Activated naive CD8-positive, alpha-beta T cell treated with anti-CD3 and anti-CD28 coated beads, Interleukin-2, amount 50 U/mL, for 24 hours (primary cell): ENCODE data around the gene ANKRD36C.
A peak's percentile ranks its signal among the peaks of the same experiment; 100 is the strongest.
"Not testable (repeated sequence)": the region's sequence is repeated elsewhere in the genome, so short reads cannot be mapped to it uniquely, and the experiment has no call there.

Source experiments
- ATAC-seq: fragments of 150-1000 bp; cut with Tn5 transposase; one replicate; pipeline ENCODE4 v1.10.0; 2021
- DNase-seq: peaks from one replicate; pipeline ENCODE4 v3.0.0; 2021
- H3K27ac Mint-ChIP-seq: one replicate; pipeline ENCODE4 v1.8.0; 2021; ENCODE audit warnings: mild to moderate bottlenecking, mixed read lengths
- H3K27me3 Mint-ChIP-seq: one replicate; pipeline ENCODE4 v1.8.0; 2021; ENCODE audit warnings: mixed read lengths
- H3K36me3 Mint-ChIP-seq: one replicate; pipeline ENCODE4 v1.8.0; 2021; ENCODE audit warnings: low read depth, mixed read lengths
- H3K4me1 Mint-ChIP-seq: one replicate; pipeline ENCODE4 v1.8.0; 2021; ENCODE audit warnings: mixed read lengths
- H3K4me3 Mint-ChIP-seq: one replicate; pipeline ENCODE4 v1.8.0; 2021; ENCODE audit warnings: mild to moderate bottlenecking, moderate library complexity, mixed read lengths
- H3K9me3 Mint-ChIP-seq: one replicate; pipeline ENCODE4 v1.8.0; 2021; ENCODE audit warnings: mixed read lengths

ANKRD36C gene

DNA sequence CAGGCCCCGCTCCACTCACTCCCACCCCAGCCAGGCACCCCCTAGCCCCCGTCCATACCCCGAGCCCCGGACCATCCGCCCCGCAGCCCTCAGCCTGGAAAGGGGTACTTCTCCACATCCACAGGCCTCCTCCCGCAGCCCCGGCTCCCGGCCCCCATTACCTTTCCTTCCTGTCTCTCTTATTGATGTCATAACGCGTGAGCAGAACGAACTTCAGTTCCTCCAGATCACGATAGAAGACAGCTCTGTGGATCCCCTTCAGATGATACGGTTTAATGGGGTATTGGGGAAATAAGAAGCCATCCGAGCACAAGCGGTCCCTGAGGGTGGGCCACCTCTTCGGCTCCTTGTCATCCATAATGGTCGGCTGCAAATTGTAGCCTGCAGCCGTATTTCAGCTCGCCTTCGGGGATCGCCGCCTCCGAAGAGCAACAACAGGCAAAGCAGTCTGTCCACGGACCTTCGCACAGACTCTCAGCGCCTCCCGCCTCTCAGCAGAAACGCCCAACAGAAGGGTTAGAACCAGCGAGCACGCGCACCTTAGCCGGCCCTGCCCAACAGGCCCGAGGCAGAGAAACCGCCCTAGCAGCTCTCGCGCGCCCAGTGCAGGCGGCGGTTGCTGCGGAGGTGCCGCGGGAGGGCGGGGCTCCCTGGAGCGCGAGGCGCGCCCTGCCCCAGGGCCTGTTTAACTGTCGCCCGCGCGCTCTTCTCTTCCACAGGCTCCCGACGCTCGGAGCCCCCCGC lies at the start of gene ANKRD36C:
ANKRD36C (minus strand) TSS at position 474 of the 744 bp plus-strand sequence; CDS start at position 358, 116 bp downstream.
- H3K4me3 Mint-ChIP-seq: peak within 1 kb of the TSS; percentile 98
- DNase-seq (peak; percentile 23), ATAC-seq (peak; percentile 97)
- H3K36me3 Mint-ChIP-seq, H3K4me1 Mint-ChIP-seq, H3K27me3 Mint-ChIP-seq, H3K9me3 Mint-ChIP-seq: not testable (repeated sequence)
- peak within 1 kb of the TSS; percentile 96 for H3K27ac Mint-ChIP-seq

DNA sequence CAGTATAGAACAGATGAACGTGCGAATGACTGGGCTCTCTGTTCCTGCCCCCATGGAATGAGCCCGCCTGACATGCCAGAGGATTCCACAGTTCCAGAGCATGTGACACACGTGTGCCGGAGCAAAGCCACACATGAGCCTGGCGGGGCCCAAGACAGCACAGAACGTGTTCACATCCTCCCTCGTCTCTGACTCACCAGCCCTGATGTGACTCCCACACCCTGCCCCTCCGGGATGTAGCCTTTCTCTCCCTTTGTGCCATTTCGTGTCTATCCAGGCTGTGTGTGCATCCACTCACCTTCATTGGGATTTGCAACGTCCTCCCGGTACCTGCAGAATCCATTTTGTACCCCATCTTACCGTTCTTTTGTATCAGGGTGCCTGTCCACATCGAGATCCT lies 43.9 kb upstream of the ANKRD36C start:
- H3K36me3 Mint-ChIP-seq, H3K27me3 Mint-ChIP-seq, H3K9me3 Mint-ChIP-seq, DNase-seq, ATAC-seq, H3K4me1 Mint-ChIP-seq, H3K4me3 Mint-ChIP-seq, H3K27ac Mint-ChIP-seq: not testable (repeated sequence)

DNA sequence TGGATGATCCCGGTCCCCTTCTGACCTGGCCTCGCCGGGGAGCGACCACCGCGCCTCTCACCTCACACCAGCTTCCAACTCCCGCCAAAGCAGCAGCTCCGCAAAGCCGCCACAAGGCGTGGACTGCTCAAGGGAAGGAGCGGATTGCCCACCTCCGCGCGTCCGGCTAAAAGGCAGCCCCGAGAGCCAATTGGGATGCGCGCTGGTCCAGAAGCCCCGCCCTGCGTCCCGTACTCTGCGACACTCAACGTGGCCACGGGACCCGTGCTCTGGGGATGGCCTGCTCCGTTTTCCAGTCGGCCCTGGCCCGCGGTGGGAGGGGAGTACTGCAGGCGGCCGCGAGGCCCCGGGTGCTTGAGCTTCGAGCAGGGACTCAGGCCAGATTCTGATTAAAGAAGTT lies 43.2 kb upstream of the ANKRD36C start, which contains the start of gene GPAT2:
GPAT2 (minus strand) TSS at position 125 of the 400 bp plus-strand sequence. CDS start 2,557 bp downstream, outside the sequence.
- DNase-seq, H3K27ac Mint-ChIP-seq, H3K4me3 Mint-ChIP-seq, H3K9me3 Mint-ChIP-seq, H3K27me3 Mint-ChIP-seq, ATAC-seq, H3K4me1 Mint-ChIP-seq, H3K36me3 Mint-ChIP-seq: not testable (repeated sequence)

DNA sequence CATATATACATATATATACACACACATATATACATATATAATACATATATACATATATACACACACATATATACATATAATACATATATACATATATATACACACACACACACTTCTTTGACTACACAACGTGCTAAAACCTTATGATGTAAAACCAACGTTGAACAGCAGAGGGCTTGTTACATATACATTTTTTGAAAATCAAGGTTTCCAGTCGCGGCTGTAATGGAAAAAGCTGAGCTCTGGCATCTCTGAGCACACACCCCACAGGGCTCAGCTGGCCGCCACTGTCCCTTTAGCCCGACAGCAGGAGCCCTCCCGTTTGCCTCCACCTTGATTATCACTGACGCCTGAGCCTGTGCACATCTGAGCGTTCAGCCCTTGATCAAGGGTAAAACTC lies 42.4 kb upstream of the ANKRD36C start:
- ATAC-seq, H3K27ac Mint-ChIP-seq, H3K27me3 Mint-ChIP-seq, DNase-seq, H3K9me3 Mint-ChIP-seq, H3K36me3 Mint-ChIP-seq, H3K4me1 Mint-ChIP-seq, H3K4me3 Mint-ChIP-seq: not testable (repeated sequence)

DNA sequence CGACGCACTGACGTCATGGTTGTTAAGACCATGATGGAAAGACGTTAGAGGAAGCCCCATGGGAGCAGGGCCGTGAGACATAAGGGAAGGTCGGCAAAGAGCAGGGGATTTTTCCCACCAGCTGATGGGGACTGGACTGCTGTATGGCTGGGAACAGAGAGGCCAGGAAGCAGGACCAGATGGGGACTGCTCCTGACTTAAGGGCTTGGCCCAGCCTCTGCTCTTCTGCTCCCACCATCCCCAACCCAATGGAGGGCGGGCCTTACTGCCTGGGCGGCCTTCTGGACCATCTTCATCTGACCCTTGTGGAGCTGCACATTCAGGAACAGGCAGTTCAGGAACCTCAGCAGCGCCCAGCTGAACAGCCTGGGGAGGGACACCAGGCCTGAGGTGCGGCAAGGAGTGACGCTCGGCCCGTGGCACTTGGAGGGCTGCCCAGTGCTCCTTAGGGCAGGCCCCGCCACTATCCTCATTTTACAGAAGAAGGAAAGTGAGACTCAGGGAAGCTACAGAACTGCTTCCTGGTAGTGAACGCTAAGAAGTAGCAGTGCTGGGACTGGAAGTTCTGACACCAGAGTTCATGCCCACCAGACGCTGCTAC lies 36.2 kb upstream of the ANKRD36C start:
- not testable (repeated sequence) for H3K4me1 Mint-ChIP-seq, H3K27me3 Mint-ChIP-seq, H3K27ac Mint-ChIP-seq, H3K4me3 Mint-ChIP-seq, DNase-seq, ATAC-seq, H3K9me3 Mint-ChIP-seq, H3K36me3 Mint-ChIP-seq

DNA sequence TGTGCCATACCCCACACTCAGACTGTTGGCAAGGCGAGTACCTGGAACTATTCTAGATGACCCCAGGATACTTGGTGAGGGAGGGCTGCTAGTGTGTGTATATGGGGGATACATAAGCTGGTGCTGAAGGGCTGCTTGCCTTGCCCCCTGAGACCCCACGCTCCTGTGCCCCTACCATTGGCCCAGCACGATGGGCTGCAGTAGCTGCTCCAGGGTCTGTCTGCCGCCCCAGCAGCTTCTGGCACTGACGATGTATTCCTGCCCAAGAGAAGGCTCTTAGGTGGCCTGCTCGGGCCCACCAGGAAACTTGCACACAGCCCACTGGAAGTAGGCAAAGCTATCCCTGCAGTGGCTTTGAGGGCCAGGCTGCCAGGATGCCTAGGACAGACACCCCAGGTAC lies 34.1 kb upstream of the ANKRD36C start:
- ATAC-seq, H3K27ac Mint-ChIP-seq, H3K4me3 Mint-ChIP-seq, H3K4me1 Mint-ChIP-seq, H3K36me3 Mint-ChIP-seq, H3K27me3 Mint-ChIP-seq, DNase-seq, H3K9me3 Mint-ChIP-seq: not testable (repeated sequence)

DNA sequence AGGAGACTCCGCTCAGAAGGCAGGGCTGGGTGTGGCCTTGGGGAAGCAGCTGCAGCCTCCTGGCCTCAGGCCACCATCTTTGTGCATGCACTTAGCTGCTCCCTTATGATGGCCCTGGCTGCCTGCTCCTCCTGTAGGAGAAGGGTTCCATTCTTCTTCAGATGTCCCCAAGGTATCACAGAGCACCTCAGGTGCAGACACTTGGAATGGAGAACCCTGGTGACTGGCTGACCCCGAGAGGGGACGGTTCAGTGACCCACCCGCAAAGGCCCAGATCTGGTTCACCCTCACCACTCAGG lies 33.5 kb upstream of the ANKRD36C start:
- no peak overlapping the region for H3K27ac Mint-ChIP-seq
- no peaks in the 10 kb centered on the region for H3K27me3 Mint-ChIP-seq
- H3K4me3 Mint-ChIP-seq: no peak overlapping the region
- no peak for ATAC-seq
- H3K36me3 Mint-ChIP-seq: no peaks in the 10 kb centered on the region
- no peak for DNase-seq
- H3K9me3 Mint-ChIP-seq: no peaks in the 10 kb centered on the region
- no peaks in the 10 kb centered on the region for H3K4me1 Mint-ChIP-seq

DNA sequence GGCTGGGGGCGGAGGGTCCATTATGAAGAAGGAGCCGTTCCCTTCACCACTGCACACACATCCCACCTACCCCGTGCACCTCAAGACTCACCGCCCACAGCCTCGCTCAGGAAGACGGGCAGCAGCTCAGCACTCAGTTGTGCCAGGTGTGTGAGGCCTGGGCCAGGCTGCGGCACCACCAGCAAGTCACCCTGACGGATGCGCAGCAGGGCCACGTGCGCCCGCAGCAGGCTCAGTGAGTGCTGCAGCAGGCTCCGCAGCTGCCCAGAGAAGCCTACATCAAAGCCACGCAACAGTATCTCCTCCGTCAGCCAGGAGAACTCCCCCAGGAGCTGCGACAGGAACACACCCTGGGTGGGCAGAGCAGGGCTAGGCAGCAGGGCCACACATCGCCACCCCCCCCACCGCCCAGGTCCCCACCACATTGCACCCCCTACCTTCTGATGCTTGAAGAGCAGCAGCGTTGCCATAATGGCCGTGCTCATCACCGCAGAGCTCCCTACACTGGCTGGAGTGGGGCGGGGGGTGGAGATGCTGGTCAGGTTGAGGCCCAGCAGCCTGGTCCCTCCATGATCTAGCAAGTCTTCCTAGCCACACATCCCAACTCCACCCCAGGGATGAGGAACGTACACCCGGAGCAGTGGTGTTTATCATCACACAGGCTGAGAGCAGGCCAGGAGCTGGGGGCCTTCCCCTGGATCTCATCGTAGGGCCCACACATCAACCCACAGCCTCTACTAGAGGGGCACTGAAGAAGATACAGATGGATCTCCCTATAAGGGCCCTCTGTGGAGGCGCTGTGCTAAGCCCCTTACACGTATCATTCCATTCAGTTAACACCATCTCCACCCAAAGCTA lies 32.9 kb upstream of the ANKRD36C start:
- H3K27me3 Mint-ChIP-seq: no peaks in the 10 kb centered on the region
- ATAC-seq (no peak), DNase-seq (no peak)
- H3K4me1 Mint-ChIP-seq: peaks cover 2% of the 10 kb centered on the region
- no peaks in the 10 kb centered on the region for H3K9me3 Mint-ChIP-seq
- H3K36me3 Mint-ChIP-seq: no peaks in the 10 kb centered on the region
- no peak overlapping the region for H3K4me3 Mint-ChIP-seq
- H3K27ac Mint-ChIP-seq: no peak overlapping the region

DNA sequence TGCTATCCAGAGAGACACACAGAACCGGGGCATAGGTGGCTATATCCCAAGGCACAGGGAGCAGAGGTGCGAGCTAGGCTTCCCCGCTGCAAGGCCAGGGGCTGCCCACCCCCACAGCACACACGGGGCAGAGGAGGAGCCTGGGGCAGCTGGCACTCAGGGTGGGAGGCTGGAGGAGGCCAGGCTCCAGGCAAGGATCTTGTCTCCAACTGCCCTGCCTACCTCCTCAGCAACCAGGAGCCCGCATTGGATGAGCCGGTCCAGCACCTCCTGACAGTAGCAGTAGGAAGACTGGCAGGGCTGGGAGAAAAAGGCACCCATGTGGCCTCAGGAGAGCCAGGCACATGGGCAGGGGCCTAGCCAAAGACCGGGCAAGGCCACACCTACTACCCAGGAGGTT lies 32.1 kb upstream of the ANKRD36C start:
- not testable (repeated sequence) for H3K4me3 Mint-ChIP-seq, H3K27me3 Mint-ChIP-seq, H3K9me3 Mint-ChIP-seq, ATAC-seq, H3K27ac Mint-ChIP-seq, H3K36me3 Mint-ChIP-seq, H3K4me1 Mint-ChIP-seq, DNase-seq

DNA sequence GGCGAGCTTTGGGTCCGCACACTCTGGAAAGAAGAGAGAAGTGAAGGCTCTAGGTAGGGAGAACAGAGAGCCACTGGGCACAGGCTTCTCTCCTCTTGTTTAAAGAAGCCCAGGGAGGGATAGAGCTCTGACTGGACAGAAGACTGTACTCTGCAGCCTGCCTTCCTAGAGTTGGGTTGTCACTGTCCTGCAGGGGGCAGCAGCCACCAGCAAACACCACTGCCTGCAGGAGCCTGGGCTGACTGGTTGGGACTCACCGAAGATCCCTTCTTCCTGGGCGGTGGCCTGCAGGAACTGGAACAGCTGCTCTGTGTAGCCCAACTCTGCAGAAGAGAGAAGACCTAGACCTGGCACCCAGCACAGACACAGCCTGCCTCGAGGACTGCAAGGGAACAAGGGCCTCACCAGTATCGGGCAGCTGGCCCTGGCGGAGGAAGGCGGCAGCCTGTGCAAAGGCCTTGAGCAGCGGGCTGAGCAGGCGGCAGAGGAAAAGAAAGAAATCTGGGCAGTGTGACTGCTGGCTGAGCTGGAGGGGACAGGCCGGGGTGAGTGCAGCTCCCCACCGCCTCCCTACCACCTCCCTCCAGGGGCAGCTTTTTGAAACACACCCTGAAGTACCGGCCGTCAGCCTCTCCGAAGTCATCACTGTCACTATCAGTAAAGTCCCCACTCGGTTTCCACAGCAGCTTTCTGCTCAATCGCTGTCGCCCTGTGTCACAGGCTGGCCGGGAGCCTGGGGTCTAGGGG lies 31.2 kb upstream of the ANKRD36C start:
- H3K4me1 Mint-ChIP-seq, H3K9me3 Mint-ChIP-seq, H3K27me3 Mint-ChIP-seq, H3K36me3 Mint-ChIP-seq, H3K27ac Mint-ChIP-seq, H3K4me3 Mint-ChIP-seq: not testable (repeated sequence)
- ATAC-seq: peak; percentile 72
- peak; percentile 78 for DNase-seq

DNA sequence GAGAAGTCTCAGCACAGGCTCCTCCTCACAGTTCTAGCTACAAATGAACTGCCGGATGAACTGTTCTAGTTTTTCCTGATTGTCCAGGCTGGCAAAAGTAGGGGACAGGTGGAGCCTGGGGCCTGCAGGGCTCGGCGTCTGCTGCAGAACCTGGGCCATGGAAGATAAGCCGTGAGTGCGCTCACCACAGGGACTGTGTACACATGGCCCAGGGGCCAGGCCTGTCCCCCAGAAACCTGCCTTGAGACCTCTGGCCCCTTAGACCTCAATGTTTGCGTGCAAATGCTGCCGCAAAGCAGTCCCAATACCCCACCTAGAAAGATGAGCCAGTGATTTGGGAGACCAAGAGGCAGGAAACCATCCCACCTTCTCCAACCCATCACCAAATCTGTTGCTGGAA lies 30.5 kb upstream of the ANKRD36C start:
- H3K27ac Mint-ChIP-seq, H3K9me3 Mint-ChIP-seq, ATAC-seq, DNase-seq, H3K4me3 Mint-ChIP-seq, H3K27me3 Mint-ChIP-seq, H3K4me1 Mint-ChIP-seq, H3K36me3 Mint-ChIP-seq: not testable (repeated sequence)

DNA sequence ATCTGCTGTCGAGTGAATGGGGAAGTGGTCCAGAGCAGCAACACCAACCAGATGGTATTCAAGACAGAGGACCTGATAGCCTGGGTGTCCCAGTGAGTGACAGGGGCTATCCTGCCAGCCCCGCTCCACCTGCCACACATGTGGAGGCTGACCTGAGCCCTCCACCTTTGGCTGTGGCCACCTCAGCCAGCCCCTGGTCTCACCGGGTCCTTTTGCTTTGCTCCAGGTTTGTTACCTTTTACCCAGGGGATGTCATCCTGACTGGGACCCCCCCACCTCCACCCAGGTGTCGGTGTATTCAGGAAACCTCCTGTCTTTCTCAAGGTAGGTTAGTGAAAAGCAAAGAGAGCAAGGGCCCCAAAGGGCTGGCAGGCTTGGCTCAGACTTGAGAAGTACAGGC lies 29.5 kb upstream of the ANKRD36C start:
- H3K27me3 Mint-ChIP-seq, H3K4me3 Mint-ChIP-seq, DNase-seq, H3K4me1 Mint-ChIP-seq, H3K36me3 Mint-ChIP-seq, H3K27ac Mint-ChIP-seq, H3K9me3 Mint-ChIP-seq, ATAC-seq: not testable (repeated sequence)

DNA sequence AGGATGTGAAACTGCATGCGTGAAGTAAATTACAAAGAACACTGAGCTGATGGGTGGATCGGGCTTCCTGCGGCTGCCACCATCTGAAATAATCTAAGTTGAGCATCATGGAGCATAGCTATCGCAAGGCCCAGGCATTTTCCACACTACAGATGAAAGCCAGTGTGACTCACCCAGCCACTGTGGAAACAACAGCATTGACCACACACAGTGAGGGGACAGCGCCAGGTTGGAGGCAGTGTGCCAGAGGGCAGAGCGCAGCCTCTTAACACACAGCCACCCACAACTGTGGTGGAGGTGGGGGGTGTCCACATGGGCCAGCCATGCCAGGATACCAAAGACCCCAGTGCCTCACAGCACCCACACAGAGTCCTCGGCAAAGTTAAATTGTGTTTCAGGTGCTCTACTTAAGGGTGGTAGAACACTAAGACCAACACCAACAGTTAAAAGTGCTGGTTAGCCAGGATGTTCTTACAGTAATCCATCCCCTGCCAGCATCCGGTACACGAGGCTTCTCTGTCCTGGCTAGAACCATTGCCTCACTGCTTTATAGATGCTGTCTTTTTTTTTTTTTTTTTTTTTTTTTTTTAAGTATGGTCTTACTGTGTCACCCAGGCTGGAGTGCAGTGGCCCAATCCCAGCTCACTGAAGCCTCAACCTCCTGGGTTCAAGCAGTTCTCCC lies 28.4 kb upstream of the ANKRD36C start:
- not testable (repeated sequence) for H3K27ac Mint-ChIP-seq, DNase-seq, H3K9me3 Mint-ChIP-seq, H3K27me3 Mint-ChIP-seq, H3K4me1 Mint-ChIP-seq, H3K36me3 Mint-ChIP-seq, H3K4me3 Mint-ChIP-seq
- ATAC-seq: peak; percentile 79

DNA sequence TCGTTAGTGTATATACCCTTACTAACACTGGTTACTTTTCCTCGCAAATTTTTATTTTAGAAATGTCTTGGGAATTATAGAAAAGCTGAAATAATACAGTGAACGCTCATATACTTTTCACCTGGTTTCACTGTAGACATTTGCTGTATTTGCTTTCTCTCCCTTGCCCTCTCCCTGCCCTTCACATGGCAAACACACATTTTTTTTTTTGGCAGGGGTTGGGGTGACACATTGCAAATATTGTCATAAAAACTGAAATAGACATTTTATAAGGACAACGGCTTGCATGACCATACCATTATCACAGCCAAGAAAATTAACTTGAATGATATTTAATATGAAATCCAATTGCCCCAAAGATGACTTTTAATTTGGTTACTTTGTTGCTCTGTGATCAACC lies 24.7 kb upstream of the ANKRD36C start:
- H3K36me3 Mint-ChIP-seq, H3K27ac Mint-ChIP-seq, H3K4me3 Mint-ChIP-seq, ATAC-seq, DNase-seq, H3K9me3 Mint-ChIP-seq, H3K4me1 Mint-ChIP-seq, H3K27me3 Mint-ChIP-seq: not testable (repeated sequence)
